ENCODE data around the gene UGT1A10.

The UGT1A10 gene

GRCh38 chr2:233821709-233822100, 185.5 kb downstream of the UGT1A10 start:
- no peak for DNase-seq (ENCODE audit: low read depth, low spot score)

- DNase-seq (ENCODE audit: low read depth, low spot score): no peak
Measured at GRCh38 chr2:233822101-233822771, 186.0 kb downstream of the UGT1A10 start.
